Right lobe of liver (tissue), 4 donors: Measurements from ENCODE around the gene LSM3.

Experiments
- CTCF ChIP-seq, 4 donors: fragments of 200-600 bp in 3 of 4; fragments of 450-650 bp in 1 of 4; IDR thresholded peaks; one replicate each; pipeline versions ENCODE4 v1.5.1 to v1.8.0; 2016 to 2022; ENCODE audit warnings: antibody characterized with exemption in 4 of 4, mild to moderate bottlenecking in 2 of 4
- POLR2A ChIP-seq: fragments of 450-650 bp; IDR thresholded peaks from one replicate; pipeline ENCODE4 v1.6.1; 2017; ENCODE audit warnings: antibody characterized with exemption, mild to moderate bottlenecking
- donor health status: DM: no; HTN: no; CAD: no.
- donor health status: DM: no; HTN: no; CAD: no.
- donor health status: DM: no; HTN: yes; CAD: no.

- TF ChIP-seq CTCF (IDR thresholded peaks at IDR 0.05) (no peak), POLR2A (no peak)
Measured at GRCh38 chr3:14131134-14131533, 47.5 kb upstream of the LSM3 start.
